ENCODE results near the gene COA5. TPM values are rescaled to one million over a fixed set of nuclear protein-coding genes. Genes with fewer than 3 reads are reported as not detected.

COA5 gene
- polyA plus RNA-seq, 1 donor: 42.7 TPM

GRCh38 chr2:98571796-98572195 lies 36.5 kb downstream of the COA5 start:
- no peak for DNase-seq (ENCODE audit: low read depth)

DNA sequence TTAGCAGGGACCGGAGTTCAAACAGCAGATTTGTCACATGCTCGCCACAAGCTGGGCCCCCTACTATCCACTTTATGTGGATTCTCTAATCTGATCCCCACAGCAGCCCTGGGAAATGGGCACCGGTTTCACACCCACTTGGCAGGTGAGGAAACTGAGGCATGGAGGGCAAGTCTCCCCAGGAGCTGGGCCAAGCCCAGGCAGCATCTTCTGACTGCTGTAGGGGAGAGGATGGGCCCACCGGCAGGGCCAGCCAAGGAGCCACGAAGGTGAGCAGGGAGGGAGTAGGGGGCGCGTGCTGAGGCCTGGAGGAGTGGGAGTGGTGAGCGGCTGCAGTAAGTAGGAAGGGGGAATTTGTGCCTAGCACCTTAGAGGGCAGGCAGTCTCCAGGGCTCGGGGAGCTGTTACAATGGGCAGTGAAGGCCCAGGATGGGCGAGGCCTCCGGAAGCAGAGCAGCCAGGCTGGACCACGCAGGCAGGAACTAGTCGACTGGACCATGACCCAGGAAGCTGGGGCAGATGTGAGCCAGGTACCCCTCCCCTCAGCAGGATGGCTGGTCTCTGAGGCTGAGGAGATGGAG lies 37.1 kb downstream of the COA5 start:
- no peak for DNase-seq (ENCODE audit: low read depth)

DNA sequence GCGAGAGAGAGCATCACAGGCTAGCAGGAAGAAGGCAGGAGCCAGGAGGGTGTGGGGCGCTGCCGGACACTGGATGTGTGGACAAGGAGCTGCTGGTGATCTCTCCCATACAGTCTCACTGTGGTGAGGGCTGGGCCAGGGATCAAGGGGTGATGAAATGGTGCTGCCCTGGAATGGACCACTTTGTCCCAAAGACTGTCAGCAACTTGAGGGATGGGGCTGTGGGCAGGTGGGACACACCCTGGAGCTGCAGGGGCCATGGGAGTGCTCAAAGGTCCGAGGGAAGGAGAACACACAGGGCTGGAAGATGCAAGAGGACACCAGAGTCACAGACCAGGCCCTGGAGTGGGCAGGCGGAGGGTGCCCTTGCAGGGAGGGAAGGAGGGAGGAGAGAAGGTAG lies 38.0 kb downstream of the COA5 start:
- DNase-seq (ENCODE audit: low read depth): no peak

- no peak for DNase-seq (ENCODE audit: low read depth)
Observed at GRCh38 chr2:98569915-98570314, 38.4 kb downstream of the COA5 start.

GRCh38 chr2:98569197-98569793 lies 39.0 kb downstream of the COA5 start:
- DNase-seq (ENCODE audit: low read depth): no peak

GRCh38 chr2:98568161-98568956 lies 40.0 kb downstream of the COA5 start:
- no peak for DNase-seq (ENCODE audit: low read depth)

GRCh38 chr2:98565941-98566340 lies 42.4 kb downstream of the COA5 start:
- no peak for DNase-seq (ENCODE audit: low read depth)

- no peak for DNase-seq (ENCODE audit: low read depth)
Observed at GRCh38 chr2:98565286-98565860, 42.9 kb downstream of the COA5 start.

- no peak for DNase-seq (ENCODE audit: low read depth)
Observed at GRCh38 chr2:98564541-98565132, 43.7 kb downstream of the COA5 start.

GRCh38 chr2:98563394-98563793 lies 44.9 kb downstream of the COA5 start:
- DNase-seq (ENCODE audit: low read depth): no peak

DNA sequence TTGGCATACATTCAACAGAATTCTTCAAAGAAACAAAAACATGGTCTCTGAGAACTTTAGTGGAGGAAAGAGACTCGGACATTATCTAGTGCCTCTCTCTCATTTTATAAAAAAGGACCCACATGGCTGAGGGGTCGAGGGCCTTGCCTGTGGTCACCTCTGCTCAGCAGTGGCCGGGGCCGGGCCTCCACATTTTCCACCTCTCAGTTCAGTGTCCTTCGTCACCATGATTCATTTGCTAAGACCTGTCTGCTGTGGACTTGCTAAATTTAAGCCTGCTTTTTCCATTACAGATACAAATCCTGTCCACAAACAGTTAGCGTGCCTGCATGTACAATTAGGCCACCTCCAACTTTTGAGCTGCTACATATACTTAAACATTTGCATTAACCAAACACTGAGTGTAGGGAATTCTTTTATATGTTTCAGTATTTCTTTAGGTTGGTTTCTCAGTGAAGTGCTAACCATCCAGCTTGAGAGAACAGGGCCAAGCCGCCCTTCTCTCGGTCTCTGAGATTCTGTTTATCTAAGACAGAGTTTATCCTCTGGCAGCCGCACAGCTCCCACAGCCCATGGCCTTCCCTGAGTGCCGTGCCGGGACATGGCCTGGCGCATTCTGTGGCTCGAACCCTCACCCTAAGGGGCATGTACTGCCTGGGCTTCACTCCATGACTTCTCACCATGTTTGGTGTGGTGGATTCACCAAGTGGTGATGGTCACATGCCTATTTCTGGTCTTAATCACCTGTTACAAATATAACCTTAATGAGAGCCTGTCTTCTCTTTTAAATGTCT lies 46.2 kb downstream of the COA5 start:
- DNase-seq (ENCODE audit: low read depth): no peak

GRCh38 chr2:98561018-98561417 lies 47.3 kb downstream of the COA5 start:
- no peak for DNase-seq (ENCODE audit: low read depth)

DNA sequence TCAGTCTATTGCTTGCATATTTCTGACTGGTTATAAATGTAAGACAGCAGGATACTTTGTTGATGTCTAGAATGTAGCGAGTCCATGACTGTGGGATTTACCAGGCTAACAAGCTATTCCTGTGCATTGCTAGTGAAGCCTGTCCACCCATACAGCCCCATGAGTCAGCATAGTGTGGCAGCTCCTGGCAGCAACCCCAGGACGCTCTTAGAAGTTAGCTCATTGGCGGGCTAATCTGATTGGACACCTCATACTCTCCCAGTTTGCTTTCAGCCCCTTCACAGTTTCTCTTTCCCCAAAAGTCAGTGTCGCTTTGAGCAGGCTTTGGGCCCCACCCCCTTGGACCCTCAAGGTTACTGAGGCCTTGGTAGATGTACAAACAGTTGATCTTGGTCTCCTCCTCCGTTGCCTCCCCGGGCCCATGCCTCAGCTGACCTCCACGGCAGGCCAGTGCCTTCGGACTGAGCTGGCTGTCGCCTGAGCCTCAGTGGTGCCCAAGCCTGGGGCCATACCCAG lies 48.0 kb downstream of the COA5 start:
- no peak for DNase-seq (ENCODE audit: low read depth)

GRCh38 chr2:98559581-98559980 lies 48.7 kb downstream of the COA5 start:
- no peak for DNase-seq (ENCODE audit: low read depth)

DNA sequence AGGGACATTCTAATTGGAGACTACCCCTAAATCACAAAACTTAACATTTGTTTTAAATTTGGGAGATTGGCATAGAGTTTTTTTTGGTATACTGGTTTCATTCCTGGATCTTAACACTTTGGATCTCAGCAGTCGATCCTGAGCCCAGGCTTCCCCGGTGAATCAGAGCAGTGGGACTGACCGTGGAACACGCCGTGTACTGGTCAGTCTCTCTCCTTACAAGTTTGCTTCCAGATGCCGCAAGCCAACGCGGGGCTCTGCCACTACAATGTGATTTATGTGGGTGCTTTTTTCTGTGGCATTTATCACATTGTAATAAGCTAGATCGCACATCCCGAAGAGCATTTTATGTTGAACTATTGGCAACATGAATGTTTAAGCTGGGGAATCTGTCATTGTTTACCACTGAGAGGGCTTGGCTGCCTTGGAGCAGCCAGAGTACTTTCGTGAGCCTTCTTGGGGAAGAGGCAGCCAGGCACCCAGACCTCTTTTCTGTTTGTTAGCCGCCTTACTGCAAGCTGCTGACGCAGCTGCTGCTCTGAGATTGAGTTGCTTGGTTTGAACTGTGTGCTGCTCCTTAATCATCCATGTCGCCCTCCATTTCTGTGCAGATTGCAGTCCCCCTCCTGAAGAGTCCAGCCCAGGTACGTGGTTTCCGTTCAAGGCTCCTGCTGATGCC lies 49.3 kb downstream of the COA5 start:
- DNase-seq (ENCODE audit: low read depth): no peak

DNA sequence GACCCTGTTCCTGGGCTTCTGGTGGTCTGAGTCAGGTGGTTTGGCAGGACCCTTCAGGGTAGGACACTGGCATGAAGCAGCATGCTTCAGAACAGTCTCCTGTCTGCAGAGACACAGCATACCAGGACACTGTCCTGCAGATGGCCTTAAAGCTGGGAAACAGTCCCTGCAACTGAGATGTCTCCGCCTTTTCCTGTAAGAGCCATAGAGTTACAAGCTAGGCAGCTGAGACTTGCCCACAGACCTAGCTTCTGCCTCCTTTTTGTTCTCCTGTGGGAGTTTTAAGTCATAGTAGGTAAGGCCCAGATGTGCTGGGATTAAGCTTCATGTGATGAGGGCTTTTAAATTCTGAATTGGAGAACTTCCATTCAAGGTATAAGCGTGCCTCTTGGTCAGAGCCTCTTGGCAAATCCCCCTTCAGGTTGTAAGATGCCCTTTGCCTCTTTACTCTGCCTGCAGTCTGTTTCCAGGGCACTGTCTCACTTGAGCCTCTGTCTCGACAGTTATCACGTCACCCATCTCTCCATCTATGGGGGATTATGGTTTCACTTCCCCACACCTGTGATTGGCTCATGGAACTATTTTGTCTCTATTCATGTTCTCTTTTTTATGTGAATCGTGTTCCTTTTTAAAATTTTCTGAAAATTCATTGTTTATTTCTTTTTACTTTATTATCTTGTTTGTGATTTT lies 51.8 kb downstream of the COA5 start:
- DNase-seq (ENCODE audit: low read depth): no peak

DNA sequence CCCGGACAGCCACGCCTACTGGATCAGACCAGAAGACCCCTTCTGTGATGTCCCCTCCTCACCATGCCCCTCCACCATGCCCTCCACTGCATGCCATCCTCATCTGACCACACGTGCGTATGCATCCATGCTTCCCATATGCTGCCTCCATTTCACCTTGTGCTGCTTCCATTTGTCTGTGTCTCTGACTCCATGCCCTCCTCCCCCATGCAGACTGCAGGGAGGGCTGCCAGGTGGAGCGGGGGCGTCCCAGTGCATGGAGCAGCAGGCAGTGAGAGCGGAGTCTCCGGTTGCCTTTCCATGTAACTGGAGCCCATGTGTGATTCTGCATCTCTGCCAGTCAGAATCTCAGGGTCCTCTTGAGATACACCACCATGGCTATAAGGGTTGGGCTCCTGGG lies 52.6 kb downstream of the COA5 start:
- DNase-seq (ENCODE audit: low read depth): no peak

GRCh38 chr2:98554116-98554861 lies 54.0 kb downstream of the COA5 start:
- DNase-seq (ENCODE audit: low read depth): no peak

DNA sequence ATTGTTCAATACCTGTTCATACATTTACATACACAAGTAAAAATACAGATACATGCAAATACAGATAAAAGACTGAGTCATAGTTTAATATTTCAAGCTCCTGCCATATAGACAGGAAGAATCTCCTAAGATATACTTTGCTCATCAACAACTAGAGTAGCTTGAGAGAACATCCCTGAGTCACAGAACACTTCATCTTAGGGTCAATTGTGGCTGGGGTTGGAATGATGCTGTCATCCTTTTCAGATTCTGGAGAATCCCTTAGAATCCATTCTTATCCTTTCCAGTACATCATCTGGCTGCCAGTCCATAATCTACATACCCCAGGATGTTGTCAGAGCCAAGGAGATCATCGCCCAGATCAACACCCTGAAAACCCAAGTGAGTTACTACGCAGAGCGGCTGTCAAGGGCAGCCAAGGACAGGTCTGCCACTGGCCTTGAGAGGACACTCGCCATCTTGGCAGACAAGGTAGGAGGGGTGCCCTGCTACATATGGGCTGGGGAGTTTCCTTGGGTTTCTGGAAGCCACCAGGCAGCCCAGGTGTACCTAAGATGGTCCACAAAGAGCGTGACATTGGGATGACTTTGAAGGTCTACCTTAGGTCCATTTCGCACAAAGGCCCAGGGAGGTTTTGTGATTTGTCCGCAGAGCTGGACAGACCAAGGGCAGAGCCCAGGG lies 55.7 kb downstream of the COA5 start:
- no peak for DNase-seq (ENCODE audit: low read depth)

Measured in forelimb muscle (tissue), 1 donor.